ENCODE measurements around the gene ITPR1.

- TF ChIP-seq REST (IDR thresholded peaks at IDR 0.05; ENCODE audit: insufficient read depth in 1 of 2, low read depth in 2 of 2, low read length in 2 of 2) (no peak), TAF1 (IDR thresholded peaks at IDR 0.05; ENCODE audit: borderline replicate concordance, insufficient read depth, low read length) (no peak)
Measured at GRCh38 chr3:4824926-4825325, 331.8 kb downstream of the ITPR1 start.

Data from PFSK-1 (cell line).